Naive thymus-derived CD8-positive, alpha-beta T cell (primary cell): ENCODE measurements around the gene ZNF780B. TPM values are rescaled to one million over a fixed set of nuclear protein-coding genes. Genes with fewer than 3 reads are reported as not detected.

Source experiments
- ATAC-seq, 2 donors: fragments of 150-1000 bp; cut with Tn5 transposase in 1 of 2; sonication (Bioruptor Pico), chemical (Tn5 transposase) in 1 of 2; 1 replicate in 1 of 2; 2 replicates in 1 of 2; pipeline ENCODE4 v1.10.0; 2021; ENCODE audit warnings: mild to moderate bottlenecking in 2 of 2, moderate library complexity in 2 of 2
- POLR2A ChIA-PET: fragments of 350-600 bp; sonication (Branson Sonifier 250); formaldehyde crosslinking; loops from one replicate; lab custom pipeline; 2021; ENCODE audit warnings: antibody characterized with exemption; lab: Charles Lee
- DNase-seq, 10 donors: peaks; one replicate each; pipeline versions ENCODE4 v3.0.0 to v3.0.0-alpha.2; 2020 to 2022
- H3K27ac Mint-ChIP-seq, 10 donors: one replicate each; pipeline ENCODE4 v1.8.0; 2020 to 2022; ENCODE audit warnings: mild to moderate bottlenecking in 10 of 10, mixed read lengths in 10 of 10, moderate library complexity in 4 of 10, inconsistent platforms in 1 of 10
- H3K27me3 Mint-ChIP-seq, 5 donors: one replicate each; pipeline ENCODE4 v1.8.0; 2021 to 2022; ENCODE audit warnings: mixed read lengths in 5 of 5
- H3K36me3 Mint-ChIP-seq, 3 donors: one replicate each; pipeline ENCODE4 v1.8.0; 2020 to 2022; ENCODE audit warnings: mixed read lengths in 3 of 3, mild to moderate bottlenecking in 2 of 3, inconsistent platforms in 1 of 3
- H3K4me1 Mint-ChIP-seq, 4 donors: one replicate each; pipeline ENCODE4 v1.8.0; 2021 to 2022; ENCODE audit warnings: mixed read lengths in 4 of 4
- H3K4me3 Mint-ChIP-seq, 10 donors: one replicate each; pipeline ENCODE4 v1.8.0; 2020 to 2022; ENCODE audit warnings: mild to moderate bottlenecking in 10 of 10, mixed read lengths in 10 of 10, moderate library complexity in 6 of 10, inconsistent platforms in 1 of 10
- H3K9me3 Mint-ChIP-seq, 9 donors: one replicate each; pipeline ENCODE4 v1.8.0; 2020 to 2022; ENCODE audit warnings: mixed read lengths in 9 of 9, mild to moderate bottlenecking in 3 of 9, inconsistent platforms in 1 of 9, moderate library complexity in 1 of 9
- polyA plus RNA-seq, 3 donors: library from polyadenylated mRNA; unstranded; fragments of 300-500 nt; fragmentation: Illumina TruSeq; gene quantifications; one replicate each; pipeline ENCODE4 v1.2.3, GENCODE V29; 2021
- total RNA-seq, 8 experiments: library from RNA in 2 of 8; stranded (reverse) in 2 of 8; gene quantifications; one replicate each; pipeline ENCODE4 v1.2.3 and lab custom pipeline; 2021 to 2026

The ZNF780B gene
- total and polyA plus RNA-seq, 5 experiments from 2014 or later, result 13.3 to 70.8 (median 18.4) TPM

GRCh38 chr19:39996218-39996810 is 59.7 kb downstream of the ZNF780B start:
- Mint-ChIP-seq H3K36me3 (peaks cover 9 to 16% (median 13%) of the 10 kb centered on the region in 3 donors), H3K9me3 (peaks cover 0 to 16% (median 3%) of the 10 kb centered on the region in 9 donors), H3K27ac (peak overlapping the region; percentile 88 to 99 (median 96)), H3K4me3 (peak overlapping the region; percentile 84 to 100 (median 98)), H3K4me1 (peaks cover 22 to 53% (median 49%) of the 10 kb centered on the region in 4 donors), H3K27me3 (no peaks in the 10 kb centered on the region)
- DNase-seq (peak in 4 of 10 donors; percentile 19 to 64 (median 30)), ATAC-seq (peak; percentile 54 to 64)
- POLR2A ChIA-PET, result interaction anchor here (0.6 to 2.2 kb wide), 11 partner anchors 17 to 162 kb away, joined by 3 to 16 read pairs (median 5); partner anchors contain the start of genes DYRK1B, FBL, PSMC4 and ZNF780A

GRCh38 chr19:39995794-39996193 is 60.2 kb downstream of the ZNF780B start:
- Mint-ChIP-seq H3K27ac (peak overlapping the region in 5 of 10 donors; percentile 16 to 99 (median 43)), H3K36me3 (peaks cover 9 to 16% (median 13%) of the 10 kb centered on the region in 3 donors), H3K27me3 (no peaks in the 10 kb centered on the region), H3K9me3 (peaks cover 0 to 16% (median 3%) of the 10 kb centered on the region in 9 donors), H3K4me3 (peak overlapping the region; percentile 52 to 99 (median 77)), H3K4me1 (peaks cover 25 to 58% (median 54%) of the 10 kb centered on the region in 4 donors)
- POLR2A ChIA-PET, result interaction anchor here (0.6 to 2.2 kb wide), 4 partner anchors 17 to 132 kb away, joined by 3 to 16 read pairs (median 6); partner anchors contain the start of genes PSMC4 and ZNF780A
- no peak for ATAC-seq
- no peak for DNase-seq

GRCh38 chr19:39994361-39994760 is 61.7 kb downstream of the ZNF780B start:
- POLR2A ChIA-PET, result no interaction called here
- no peaks in the 10 kb centered on the region for H3K27me3 Mint-ChIP-seq
- peak overlapping the region in 3 of 10 donors; percentile 0 to 29 (median 20) for H3K4me3 Mint-ChIP-seq
- peaks cover 0 to 16% (median 3%) of the 10 kb centered on the region in 9 donors for H3K9me3 Mint-ChIP-seq
- peak overlapping the region in 1 of 10 donors; percentile 18 for H3K27ac Mint-ChIP-seq
- ATAC-seq, result no peak
- DNase-seq, result no peak
- H3K4me1 Mint-ChIP-seq, result peaks cover 25 to 71% (median 65%) of the 10 kb centered on the region in 4 donors
- peaks cover 7 to 18% (median 13%) of the 10 kb centered on the region in 3 donors for H3K36me3 Mint-ChIP-seq

DNA sequence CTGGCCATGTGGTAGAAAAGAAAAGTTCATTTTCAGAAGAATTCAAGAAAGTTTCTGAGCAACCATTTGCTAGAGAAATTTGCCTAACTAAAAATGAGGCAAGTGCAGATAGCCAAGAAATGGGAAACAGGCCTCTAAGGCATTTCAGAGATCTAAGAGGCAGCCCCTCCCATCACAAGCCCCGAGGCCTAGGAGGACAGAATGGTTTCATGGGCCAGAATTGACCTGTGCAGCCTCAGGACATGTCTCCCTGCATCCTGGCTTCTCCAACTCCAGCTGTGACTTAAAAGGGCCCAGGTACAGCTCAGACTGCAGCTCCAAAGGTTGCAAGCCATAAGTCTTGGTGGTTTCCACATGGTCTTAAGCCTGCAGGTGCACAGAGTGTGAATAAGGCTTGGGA is 62.4 kb downstream of the ZNF780B start:
- Mint-ChIP-seq H3K27me3 (no peaks in the 10 kb centered on the region), H3K4me3 (no peak overlapping the region), H3K9me3 (peaks cover 0 to 16% (median 3%) of the 10 kb centered on the region in 9 donors), H3K27ac (peak overlapping the region in 1 of 10 donors; percentile 57), H3K36me3 (peaks cover 7 to 20% (median 13%) of the 10 kb centered on the region in 3 donors), H3K4me1 (peaks cover 25 to 74% (median 69%) of the 10 kb centered on the region in 4 donors)
- POLR2A ChIA-PET, result no interaction called here
- ATAC-seq, result no peak
- no peak for DNase-seq

- POLR2A ChIA-PET, result interaction anchor here (0.7 kb wide), 1 partner anchor 9 kb away, joined by 4 read pairs; no protein-coding TSS in a partner anchor
Observed at GRCh38 chr19:39987596-39987995, 68.4 kb downstream of the ZNF780B start.

DNA sequence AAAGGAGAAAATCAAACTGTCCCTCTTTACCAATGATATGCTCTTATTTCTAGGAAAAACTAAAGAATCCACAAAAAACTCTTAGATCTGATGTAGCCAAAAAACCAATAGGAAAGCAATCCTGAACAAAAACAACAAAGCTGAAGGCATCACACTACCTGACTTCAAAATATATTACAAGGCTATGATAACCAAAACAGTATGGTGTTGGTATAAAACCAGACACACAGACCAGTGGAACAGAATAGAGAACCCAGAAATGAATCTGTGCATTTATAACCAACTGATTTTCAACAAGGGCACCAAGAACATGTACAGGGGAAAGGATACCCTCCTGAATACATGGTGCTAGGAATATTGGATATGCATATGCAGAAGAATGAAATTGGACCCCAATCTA is 68.9 kb downstream of the ZNF780B start:
- ATAC-seq, result no peak
- no peak overlapping the region for H3K4me3 Mint-ChIP-seq
- H3K9me3 Mint-ChIP-seq, result peaks cover 0 to 47% (median 27%) of the 10 kb centered on the region in 9 donors
- H3K4me1 Mint-ChIP-seq, result peaks cover 10 to 40% (median 33%) of the 10 kb centered on the region in 4 donors
- DNase-seq, result no peak
- H3K27ac Mint-ChIP-seq, result no peak overlapping the region
- POLR2A ChIA-PET, result interaction anchor here (0.7 kb wide), 1 partner anchor 8 kb away, joined by 4 read pairs; no protein-coding TSS in a partner anchor
- H3K36me3 Mint-ChIP-seq, result peaks cover 23 to 46% (median 32%) of the 10 kb centered on the region in 3 donors
- H3K27me3 Mint-ChIP-seq, result no peaks in the 10 kb centered on the region

More at GRCh38 chr19:39987596-39987995, 68.4 kb downstream of the ZNF780B start:
- DNase-seq, result no peak
- Mint-ChIP-seq H3K9me3 (peaks cover 0 to 47% (median 27%) of the 10 kb centered on the region in 9 donors), H3K4me3 (peak overlapping the region in 1 of 10 donors; percentile 29), H3K27ac (no peak overlapping the region), H3K27me3 (no peaks in the 10 kb centered on the region), H3K36me3 (peaks cover 21 to 44% (median 32%) of the 10 kb centered on the region in 3 donors), H3K4me1 (peaks cover 11 to 44% (median 37%) of the 10 kb centered on the region in 4 donors)
- no peak for ATAC-seq

GRCh38 chr19:39986643-39987042 is 69.4 kb downstream of the ZNF780B start:
- POLR2A ChIA-PET, result interaction anchor here (1.0 kb wide), 1 partner anchor 12 kb away, joined by 3 read pairs; no protein-coding TSS in a partner anchor
- no peak for ATAC-seq

DNA sequence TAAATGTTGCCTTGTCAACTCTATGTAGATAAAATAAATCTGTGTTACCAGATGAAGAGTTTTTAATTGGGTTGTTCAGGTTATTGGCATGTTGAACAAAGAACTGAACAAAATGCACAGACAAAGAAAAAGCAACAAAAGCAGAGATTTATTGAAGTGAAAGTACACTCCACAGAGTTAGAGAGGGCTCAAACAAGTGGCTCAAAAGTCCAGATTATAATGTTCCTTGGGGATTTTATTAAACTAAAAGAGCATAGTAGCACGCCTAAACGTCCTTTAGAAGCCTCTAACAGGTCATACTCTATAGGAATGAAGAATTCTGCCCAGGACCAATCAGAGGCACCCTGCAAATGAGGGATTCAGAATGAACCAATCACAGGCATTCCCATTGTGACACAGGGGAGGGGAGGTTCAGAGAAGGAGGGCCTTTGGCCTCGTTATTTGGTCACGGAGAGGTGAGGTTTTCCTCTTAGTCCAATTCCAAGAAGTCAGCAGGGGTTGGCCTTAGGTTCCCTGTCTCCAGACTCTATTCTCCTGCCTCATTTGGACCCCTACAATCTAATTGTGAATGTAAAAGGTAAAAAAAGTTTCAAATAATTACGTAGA is 72.2 kb downstream of the ZNF780B start:
- no peak for ATAC-seq
- DNase-seq, result no peak
- Mint-ChIP-seq H3K36me3 (peaks cover 32 to 65% (median 53%) of the 10 kb centered on the region in 3 donors), H3K27ac (peak overlapping the region in 1 of 10 donors; percentile 55), H3K27me3 (no peaks in the 10 kb centered on the region), H3K9me3 (peaks cover 0 to 47% (median 27%) of the 10 kb centered on the region in 9 donors), H3K4me1 (peaks cover 4 to 11% (median 9%) of the 10 kb centered on the region in 4 donors), H3K4me3 (peak overlapping the region in 1 of 10 donors; percentile 29)
- POLR2A ChIA-PET, result no interaction called here

More at GRCh38 chr19:39986643-39987042, 69.4 kb downstream of the ZNF780B start:
- Mint-ChIP-seq H3K36me3 (peaks cover 27 to 49% (median 32%) of the 10 kb centered on the region in 3 donors), H3K9me3 (peaks cover 0 to 47% (median 27%) of the 10 kb centered on the region in 9 donors), H3K4me3 (no peak overlapping the region), H3K4me1 (peaks cover 7 to 35% (median 31%) of the 10 kb centered on the region in 4 donors), H3K27me3 (no peaks in the 10 kb centered on the region), H3K27ac (peak overlapping the region in 1 of 10 donors; percentile 58)
- no peak for DNase-seq

DNA sequence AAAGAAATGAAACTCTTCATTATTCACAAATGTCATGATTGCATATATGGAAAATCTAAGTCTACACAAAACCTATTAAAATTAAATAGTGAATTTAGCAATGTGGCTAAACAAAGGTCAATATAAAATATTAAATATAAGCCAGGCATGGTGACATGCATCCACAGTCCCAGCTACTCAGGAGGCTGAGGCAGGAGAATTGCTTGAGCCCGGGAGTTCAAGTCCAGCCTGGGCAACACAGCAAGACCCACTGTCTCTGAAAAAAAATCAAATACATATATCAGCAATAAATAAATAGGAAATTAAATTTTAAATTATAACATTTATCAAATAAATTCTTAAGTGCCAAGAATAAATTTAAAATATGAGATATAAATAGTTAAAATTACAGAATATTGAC is 73.1 kb downstream of the ZNF780B start:
- POLR2A ChIA-PET, result no interaction called here
- peaks cover 6 to 11% (median 8%) of the 10 kb centered on the region in 4 donors for H3K4me1 Mint-ChIP-seq
- H3K27ac Mint-ChIP-seq, result no peak overlapping the region
- peaks cover 32 to 63% (median 62%) of the 10 kb centered on the region in 3 donors for H3K36me3 Mint-ChIP-seq
- ATAC-seq, result no peak
- no peaks in the 10 kb centered on the region for H3K27me3 Mint-ChIP-seq
- H3K4me3 Mint-ChIP-seq, result no peak overlapping the region
- peaks cover 0 to 42% (median 27%) of the 10 kb centered on the region in 9 donors for H3K9me3 Mint-ChIP-seq
- DNase-seq, result no peak

Other genes starting within 250 kb of the ZNF780B start
- 10 to 100 TPM; 18.0 to 19.7 TPM for gene DYRK1B, start 222.1 kb downstream of the ZNF780B start, total RNA-seq
- 1 to 10 TPM; 5.2 to 6.2 (median 5.6) TPM for gene DYRK1B, start 222.1 kb downstream of the ZNF780B start, polyA plus RNA-seq
- 100 to 1,000 TPM; 336 to 365 TPM for gene FBL, start 209.9 kb downstream of the ZNF780B start, total RNA-seq
- 100 to 1,000 TPM; 231 to 246 (median 236) TPM for gene FBL, start 209.9 kb downstream of the ZNF780B start, polyA plus RNA-seq
- gene FCGBP, start 121.6 kb downstream of the ZNF780B start, total RNA-seq, result 100 to 1,000 TPM; 223 to 230 TPM
- 10 to 100 TPM in 1 of 3 donors, 1 to 10 TPM in 2; 2.7 to 11.6 (median 3.1) TPM for gene FCGBP, start 121.6 kb downstream of the ZNF780B start, polyA plus RNA-seq
- 10 to 100 TPM; 38.7 to 44.3 TPM for gene PSMC4, start 85.1 kb downstream of the ZNF780B start, total RNA-seq
- gene PSMC4, start 85.1 kb downstream of the ZNF780B start, polyA plus RNA-seq, result 10 to 100 TPM; 71.3 to 80.4 (median 72.8) TPM
- 10 to 100 TPM; 17.6 to 22.0 TPM for gene ZNF546, start 59.2 kb downstream of the ZNF780B start, total RNA-seq
- 1 to 10 TPM; 4.0 to 6.4 (median 6.2) TPM for gene ZNF546, start 59.2 kb downstream of the ZNF780B start, polyA plus RNA-seq
- gene ZNF780A, start 34.7 kb upstream of the ZNF780B start, total RNA-seq, result 10 to 100 TPM; 33.7 to 35.1 TPM
- 10 to 100 TPM; 22.8 to 28.3 (median 26.9) TPM for gene ZNF780A, start 34.7 kb upstream of the ZNF780B start, polyA plus RNA-seq
- gene MAP3K10, start 135.2 kb upstream of the ZNF780B start, total RNA-seq, result 10 to 100 TPM; 35.4 to 35.6 TPM
- under 1 TPM; 0.15 to 0.58 (median 0.35) TPM for gene MAP3K10, start 135.2 kb upstream of the ZNF780B start, polyA plus RNA-seq
- gene TTC9B, start 162.2 kb upstream of the ZNF780B start, total RNA-seq, result not detected
- not detected for gene TTC9B, start 162.2 kb upstream of the ZNF780B start, polyA plus RNA-seq
- 1 to 10 TPM; 2.3 to 2.6 TPM for gene CCNP, start 170.5 kb upstream of the ZNF780B start, total RNA-seq
- gene CCNP, start 170.5 kb upstream of the ZNF780B start, polyA plus RNA-seq, result under 1 TPM in 1 of 3 donors, not detected in 2; 0.14 TPM
- gene AKT2, start 229.1 kb upstream of the ZNF780B start, total RNA-seq, result 100 to 1,000 TPM; 202 to 210 TPM
- gene AKT2, start 229.1 kb upstream of the ZNF780B start, polyA plus RNA-seq, result 10 to 100 TPM; 21.5 to 26.9 (median 22.9) TPM